OCI-LY1 (cell line): ENCODE results near the gene DNHD1.

ENCODE experiments used
- H2AFZ ChIP-seq: fragments of 200-600 bp; sonication (generic), shearing (Covaris generic); 2 replicates; pipeline ENCODE4 v1.6.0; 2014; ENCODE audit warnings: antibody characterized with exemption, mild to moderate bottlenecking, low read length
- H3F3A ChIP-seq: fragments of 200-600 bp; sonication (generic), shearing (Covaris generic); 2 replicates; pipeline ENCODE4 v1.6.0; 2014; ENCODE audit warnings: mild to moderate bottlenecking, antibody characterized with exemption, low read length, moderate library complexity; ENCODE audit not compliant: insufficient read depth
- H3K27ac ChIP-seq: fragments of 200-600 bp; sonication (generic); 2 replicates; pipeline ENCODE4 v1.5.1; 2014; ENCODE audit warnings: low read length, mixed run types, mild to moderate bottlenecking, low read depth; ENCODE audit not compliant: poor library complexity, severe bottlenecking
- H3K27me3 ChIP-seq: fragments of 200-600 bp; sonication (generic); 2 replicates; pipeline ENCODE4 v1.6.0; 2014; ENCODE audit warnings: antibody characterized with exemption, mild to moderate bottlenecking, low read length, moderate library complexity; ENCODE audit not compliant: insufficient read depth
- H3K36me3 ChIP-seq: fragments of 200-600 bp; sonication (generic); 2 replicates; pipeline ENCODE4 v1.6.1; 2014; ENCODE audit warnings: mild to moderate bottlenecking, antibody characterized with exemption, low read length, moderate library complexity, mixed read lengths; ENCODE audit not compliant: insufficient read depth
- H3K4me1 ChIP-seq: fragments of 200-600 bp; sonication (generic); 2 replicates; pipeline ENCODE4 v1.5.1; 2014; ENCODE audit warnings: mild to moderate bottlenecking, low read length, moderate library complexity; ENCODE audit not compliant: insufficient read depth, severe bottlenecking
- H3K4me2 ChIP-seq: fragments of 200-600 bp; sonication (generic), shearing (Covaris generic); 2 replicates; pipeline ENCODE4 v1.6.1; 2014; ENCODE audit warnings: low read length
- H3K4me3 ChIP-seq: fragments of 200-600 bp; sonication (generic); 2 replicates; pipeline ENCODE4 v1.5.1; 2014; ENCODE audit warnings: low read length, low read depth, mild to moderate bottlenecking, mixed read lengths; ENCODE audit not compliant: poor library complexity, severe bottlenecking
- H3K79me2 ChIP-seq: fragments of 200-600 bp; shearing (Covaris generic); 2 replicates; pipeline ENCODE4 v1.6.1; 2016; ENCODE audit warnings: mixed run types, low read length, mixed read lengths; ENCODE audit not compliant: insufficient read depth
- H3K9ac ChIP-seq: fragments of 200-600 bp; sonication (generic), shearing (Covaris generic); 2 replicates; pipeline ENCODE4 v1.6.1; 2014; ENCODE audit warnings: mild to moderate bottlenecking, low read length, mixed read lengths
- H3K9me2 ChIP-seq: fragments of 200-600 bp; sonication (generic), shearing (Covaris generic); 2 replicates; pipeline ENCODE4 v1.6.1; 2014; ENCODE audit warnings: low read depth, mild to moderate bottlenecking, low read length, mixed read lengths
- H3K9me3 ChIP-seq: fragments of 200-600 bp; shearing (Covaris generic); 2 replicates; pipeline ENCODE4 v1.6.1; 2014; ENCODE audit warnings: low read length, mixed read lengths
- H4K20me1 ChIP-seq: fragments of 200-600 bp; sonication (generic), shearing (Covaris generic); 2 replicates; pipeline ENCODE4 v1.6.0; 2016; ENCODE audit warnings: mild to moderate bottlenecking, low read length; ENCODE audit not compliant: insufficient read depth
- CTCF ChIP-seq: fragments of 200-600 bp; sonication (generic), shearing (Covaris generic); IDR thresholded peaks from 2 replicates; pipeline ENCODE4 v1.5.1; 2017; ENCODE audit warnings: mild to moderate bottlenecking, antibody characterized with exemption, low read length, moderate library complexity, mixed read lengths
- EZH2 ChIP-seq: fragments of 200-600 bp; sonication (generic), shearing (Covaris generic); IDR thresholded peaks from 2 replicates; pipeline ENCODE4 v1.8.0; 2017; ENCODE audit warnings: borderline replicate concordance, mixed run types, mild to moderate bottlenecking, antibody characterized with exemption, low read length, moderate library complexity, mixed read lengths

Gene DNHD1

GRCh38 chr11:6608726-6609501 is 111.8 kb downstream of the DNHD1 start:
- no peaks in the 10 kb centered on the region for H3K9me3 ChIP-seq
- no peaks in the 10 kb centered on the region for H3K27me3 ChIP-seq
- H3F3A ChIP-seq = peaks cover 4% of the 10 kb centered on the region; the same call in 1 of the 2 replicates
- peaks cover 53% of the 10 kb centered on the region for H3K4me1 ChIP-seq
- no peaks in the 10 kb centered on the region for H4K20me1 ChIP-seq
- H3K36me3 ChIP-seq = peaks cover 41% of the 10 kb centered on the region
- TF ChIP-seq EZH2 (no peak), CTCF (no peak)
- H2AFZ ChIP-seq = no peak overlapping the region
- H3K4me2 ChIP-seq = no peak overlapping the region
- no peak overlapping the region for H3K4me3 ChIP-seq
- H3K9ac ChIP-seq = no peak overlapping the region
- no peak overlapping the region for H3K27ac ChIP-seq
- no peaks in the 10 kb centered on the region for H3K9me2 ChIP-seq
- H3K79me2 ChIP-seq = no peaks in the 10 kb centered on the region; the same call in 1 of the 2 replicates

- Histone ChIP-seq H3K4me2 (no peak overlapping the region), H3K27ac (no peak overlapping the region), H3K27me3 (no peaks in the 10 kb centered on the region), H3K79me2 (no peaks in the 10 kb centered on the region; the same call in 1 of the 2 replicates), H3K9me3 (no peaks in the 10 kb centered on the region), H3K9me2 (no peaks in the 10 kb centered on the region), H4K20me1 (no peaks in the 10 kb centered on the region), H3K36me3 (peaks cover 41% of the 10 kb centered on the region), H3K9ac (no peak overlapping the region), H2AFZ (no peak overlapping the region), H3K4me1 (peaks cover 49% of the 10 kb centered on the region), H3K4me3 (no peak overlapping the region), H3F3A (peaks cover 4% of the 10 kb centered on the region; the same call in 1 of the 2 replicates)
- no peak for TF ChIP-seq EZH2
- no peak for TF ChIP-seq CTCF
These were observed 112.5 kb downstream of the DNHD1 start for GRCh38 chr11:6609502-6610015.

GRCh38 chr11:6610591-6610990 is 113.5 kb downstream of the DNHD1 start:
- no peak for TF ChIP-seq EZH2
- no peak for TF ChIP-seq CTCF
- Histone ChIP-seq H4K20me1 (no peaks in the 10 kb centered on the region), H3K36me3 (peaks cover 43% of the 10 kb centered on the region), H3K9ac (peak overlapping the region; percentile 89; the same call in 1 of the 2 replicates), H3F3A (peaks cover 4% of the 10 kb centered on the region; the same call in 1 of the 2 replicates), H3K4me3 (peak overlapping the region; percentile 91), H2AFZ (no peak overlapping the region), H3K4me1 (peaks cover 38% of the 10 kb centered on the region), H3K27me3 (no peaks in the 10 kb centered on the region), H3K9me3 (no peaks in the 10 kb centered on the region), H3K4me2 (peak overlapping the region; percentile 77), H3K27ac (no peak overlapping the region), H3K79me2 (no peaks in the 10 kb centered on the region; the same call in 1 of the 2 replicates), H3K9me2 (no peaks in the 10 kb centered on the region)
